ENCODE data around the gene TAS2R3. TPM values are rescaled to one million over a fixed set of nuclear protein-coding genes. Genes with fewer than 3 reads are reported as not detected.
"Not testable (repeated sequence)": the region's sequence is repeated elsewhere in the genome, so short reads cannot be mapped to it uniquely, and the experiment has no call there.

The TAS2R3 gene
- polyA plus RNA-seq, 4 donors: 0.10 to 0.24 TPM; not detected in 2

- Histone ChIP-seq H3K4me1 (ENCODE audit: control insufficient read depth in 3 of 3, insufficient read depth in 2 of 3, low read depth in 1 of 3, low read length in 2 of 3) (no peaks in the 10 kb centered on the region), H3K36me3 (ENCODE audit: control insufficient read depth in 3 of 3, insufficient read depth in 2 of 3, low read depth in 1 of 3, low read length in 3 of 3) (peaks cover 18 to 43% (median 38%) of the 10 kb centered on the region in 3 donors), H3K27me3 (ENCODE audit: control insufficient read depth in 3 of 3, insufficient read depth in 3 of 3, low read length in 3 of 3) (no peaks in the 10 kb centered on the region), H3K4me3 (ENCODE audit: low read depth in 1 of 3, low read length in 3 of 3) (no peak overlapping the region), H3K9me3 (ENCODE audit: control insufficient read depth in 2 of 2, insufficient read depth in 1 of 2, low read depth in 1 of 2, low read length in 1 of 2) (peaks cover 0 to 38% of the 10 kb centered on the region in 2 donors), H3K27ac (ENCODE audit: low read depth in 1 of 3, low read length in 2 of 3) (no peak overlapping the region)
- 97 to 98% (median 97%) methylated on average over 13 of the region's 13 CpGs for WGBS, 3 donors
- DNase-seq: no peak
- FAIRE-seq: no peak
These were observed 11.3 kb upstream of the TAS2R3 start for GRCh38 chr7:141752634-141753033.

GRCh38 chr7:141754939-141755338 is 9.0 kb upstream of the TAS2R3 start:
- no peaks in the 10 kb centered on the region for H3K4me1 ChIP-seq (ENCODE audit: control insufficient read depth in 3 of 3, insufficient read depth in 2 of 3, low read depth in 1 of 3, low read length in 2 of 3)
- H3K27me3 ChIP-seq (ENCODE audit: control insufficient read depth in 3 of 3, insufficient read depth in 3 of 3, low read length in 3 of 3): no peaks in the 10 kb centered on the region
- FAIRE-seq: no peak
- no peak overlapping the region for H3K27ac ChIP-seq (ENCODE audit: low read depth in 1 of 3, low read length in 2 of 3)
- peaks cover 12 to 40% (median 39%) of the 10 kb centered on the region in 3 donors for H3K36me3 ChIP-seq (ENCODE audit: control insufficient read depth in 3 of 3, insufficient read depth in 2 of 3, low read depth in 1 of 3, low read length in 3 of 3)
- H3K4me3 ChIP-seq (ENCODE audit: low read depth in 1 of 3, low read length in 3 of 3): no peak overlapping the region
- DNase-seq: peak; percentile 9 to 19
- peaks cover 0 to 38% of the 10 kb centered on the region in 2 donors for H3K9me3 ChIP-seq (ENCODE audit: control insufficient read depth in 2 of 2, insufficient read depth in 1 of 2, low read depth in 1 of 2, low read length in 1 of 2)
- WGBS, 3 donors: 89 to 96% (median 94%) methylated on average over 6 of the region's 6 CpGs

GRCh38 chr7:141770083-141770583 is 6.2 kb downstream of the TAS2R3 start:
- not testable (repeated sequence) for H3K27me3 ChIP-seq (ENCODE audit: control insufficient read depth in 3 of 3, insufficient read depth in 3 of 3, low read length in 3 of 3); DNase-seq; FAIRE-seq; H3K4me1 ChIP-seq (ENCODE audit: control insufficient read depth in 3 of 3, insufficient read depth in 2 of 3, low read depth in 1 of 3, low read length in 2 of 3); H3K27ac ChIP-seq (ENCODE audit: low read depth in 1 of 3, low read length in 2 of 3); H3K36me3 ChIP-seq (ENCODE audit: control insufficient read depth in 3 of 3, insufficient read depth in 2 of 3, low read depth in 1 of 3, low read length in 3 of 3); H3K4me3 ChIP-seq (ENCODE audit: low read depth in 1 of 3, low read length in 3 of 3); H3K9me3 ChIP-seq (ENCODE audit: control insufficient read depth in 2 of 2, insufficient read depth in 1 of 2, low read depth in 1 of 2, low read length in 1 of 2)
- 92 to 96% (median 95%) methylated on average over 3 of the region's 3 CpGs for WGBS, 3 donors

GRCh38 chr7:141776374-141776773 is 12.5 kb downstream of the TAS2R3 start, which contains the start of gene TAS2R4:
Gene TAS2R4, plus strand, starts transcription at chr7:141776674. Its CDS starts 1,815 bp downstream, at chr7:141778489.
- no peak for DNase-seq
- no peak for FAIRE-seq
- Histone ChIP-seq H3K4me1 (ENCODE audit: control insufficient read depth in 3 of 3, insufficient read depth in 2 of 3, low read depth in 1 of 3, low read length in 2 of 3) (no peaks in the 10 kb centered on the region), H3K27ac (ENCODE audit: low read depth in 1 of 3, low read length in 2 of 3) (no peak within 1 kb of the TSS), H3K27me3 (ENCODE audit: control insufficient read depth in 3 of 3, insufficient read depth in 3 of 3, low read length in 3 of 3) (no peaks in the 10 kb centered on the region), H3K36me3 (ENCODE audit: control insufficient read depth in 3 of 3, insufficient read depth in 2 of 3, low read depth in 1 of 3, low read length in 3 of 3) (peaks cover 0 to 14% (median 0%) of the 10 kb centered on the region in 3 donors), H3K9me3 (ENCODE audit: control insufficient read depth in 2 of 2, insufficient read depth in 1 of 2, low read depth in 1 of 2, low read length in 1 of 2) (peaks cover 0 to 8% of the 10 kb centered on the region in 2 donors), H3K4me3 (ENCODE audit: low read depth in 1 of 3, low read length in 3 of 3) (no peak within 1 kb of the TSS)
- 88 to 96% (median 93%) methylated on average over 1 of the region's 1 CpG for WGBS, 3 donors

- H3K36me3 ChIP-seq (ENCODE audit: control insufficient read depth in 3 of 3, insufficient read depth in 2 of 3, low read depth in 1 of 3, low read length in 3 of 3): peaks cover 3 to 15% (median 5%) of the 10 kb centered on the region in 3 donors
- H3K27me3 ChIP-seq (ENCODE audit: control insufficient read depth in 3 of 3, insufficient read depth in 3 of 3, low read length in 3 of 3): no peaks in the 10 kb centered on the region
- FAIRE-seq (no peak), DNase-seq (peak; percentile 61 to 66)
- no peaks in the 10 kb centered on the region for H3K9me3 ChIP-seq (ENCODE audit: control insufficient read depth in 2 of 2, insufficient read depth in 1 of 2, low read depth in 1 of 2, low read length in 1 of 2)
- H3K4me3 ChIP-seq (ENCODE audit: low read depth in 1 of 3, low read length in 3 of 3): no peak overlapping the region
- WGBS, 3 donors: 72 to 80% (median 74%) methylated on average over 13 of the region's 13 CpGs
- no peak overlapping the region for H3K27ac ChIP-seq (ENCODE audit: low read depth in 1 of 3, low read length in 2 of 3)
- H3K4me1 ChIP-seq (ENCODE audit: control insufficient read depth in 3 of 3, insufficient read depth in 2 of 3, low read depth in 1 of 3, low read length in 2 of 3): no peaks in the 10 kb centered on the region
These were observed 22.0 kb downstream of the TAS2R3 start for GRCh38 chr7:141785706-141786552.

GRCh38 chr7:141788296-141788695 is 24.4 kb downstream of the TAS2R3 start:
- FAIRE-seq (no peak), DNase-seq (no peak)
- WGBS, 3 donors: 86 to 94% (median 93%) methylated on average over 2 of the region's 2 CpGs
- Histone ChIP-seq H3K4me3 (ENCODE audit: low read depth in 1 of 3, low read length in 3 of 3) (no peak overlapping the region), H3K9me3 (ENCODE audit: control insufficient read depth in 2 of 2, insufficient read depth in 1 of 2, low read depth in 1 of 2, low read length in 1 of 2) (no peaks in the 10 kb centered on the region), H3K4me1 (ENCODE audit: control insufficient read depth in 3 of 3, insufficient read depth in 2 of 3, low read depth in 1 of 3, low read length in 2 of 3) (no peaks in the 10 kb centered on the region), H3K27me3 (ENCODE audit: control insufficient read depth in 3 of 3, insufficient read depth in 3 of 3, low read length in 3 of 3) (no peaks in the 10 kb centered on the region), H3K36me3 (ENCODE audit: control insufficient read depth in 3 of 3, insufficient read depth in 2 of 3, low read depth in 1 of 3, low read length in 3 of 3) (peaks cover 3 to 17% (median 5%) of the 10 kb centered on the region in 3 donors), H3K27ac (ENCODE audit: low read depth in 1 of 3, low read length in 2 of 3) (no peak overlapping the region)

GRCh38 chr7:141789917-141790316 is 26.0 kb downstream of the TAS2R3 start, which contains the start of gene TAS2R5:
Gene TAS2R5, plus strand, starts transcription at chr7:141790217. Its CDS starts 145 bp downstream, at chr7:141790362.
- WGBS, 3 donors: 82 to 97% (median 88%) methylated on average over 5 of the region's 5 CpGs
- no peaks in the 10 kb centered on the region for H3K27me3 ChIP-seq (ENCODE audit: control insufficient read depth in 3 of 3, insufficient read depth in 3 of 3, low read length in 3 of 3)
- FAIRE-seq: no peak
- no peaks in the 10 kb centered on the region for H3K4me1 ChIP-seq (ENCODE audit: control insufficient read depth in 3 of 3, insufficient read depth in 2 of 3, low read depth in 1 of 3, low read length in 2 of 3)
- H3K27ac ChIP-seq (ENCODE audit: low read depth in 1 of 3, low read length in 2 of 3): no peak within 1 kb of the TSS
- no peak within 1 kb of the TSS for H3K4me3 ChIP-seq (ENCODE audit: low read depth in 1 of 3, low read length in 3 of 3)
- DNase-seq: no peak
- H3K36me3 ChIP-seq (ENCODE audit: control insufficient read depth in 3 of 3, insufficient read depth in 2 of 3, low read depth in 1 of 3, low read length in 3 of 3): peaks cover 3 to 14% (median 5%) of the 10 kb centered on the region in 3 donors
- H3K9me3 ChIP-seq (ENCODE audit: control insufficient read depth in 2 of 2, insufficient read depth in 1 of 2, low read depth in 1 of 2, low read length in 1 of 2): no peaks in the 10 kb centered on the region

GRCh38 chr7:141792526-141792925 is 28.6 kb downstream of the TAS2R3 start:
- Histone ChIP-seq H3K4me3 (ENCODE audit: low read depth in 1 of 3, low read length in 3 of 3) (no peak overlapping the region), H3K36me3 (ENCODE audit: control insufficient read depth in 3 of 3, insufficient read depth in 2 of 3, low read depth in 1 of 3, low read length in 3 of 3) (peaks cover 3 to 13% (median 5%) of the 10 kb centered on the region in 3 donors), H3K27me3 (ENCODE audit: control insufficient read depth in 3 of 3, insufficient read depth in 3 of 3, low read length in 3 of 3) (no peaks in the 10 kb centered on the region), H3K4me1 (ENCODE audit: control insufficient read depth in 3 of 3, insufficient read depth in 2 of 3, low read depth in 1 of 3, low read length in 2 of 3) (no peaks in the 10 kb centered on the region), H3K9me3 (ENCODE audit: control insufficient read depth in 2 of 2, insufficient read depth in 1 of 2, low read depth in 1 of 2, low read length in 1 of 2) (no peaks in the 10 kb centered on the region), H3K27ac (ENCODE audit: low read depth in 1 of 3, low read length in 2 of 3) (no peak overlapping the region)
- 57 to 73% (median 68%) methylated on average over 2 of the region's 2 CpGs for WGBS, 3 donors
- no peak for DNase-seq
- no peak for FAIRE-seq
